Regular cardiac myocyte (primary cell): ENCODE measurements around the gene ZNF680. TPM values are rescaled to one million over a fixed set of nuclear protein-coding genes. Genes with fewer than 3 reads are reported as not detected.

Source experiments
- total RNA-seq: library from RNA; depleted of rRNA; stranded (reverse); fragments of >200 nt; gene quantifications from 2 replicates; pipeline ENCODE4 v1.2.3, GENCODE V29; 2014

Gene ZNF680
- 11.3 and 16.3 TPM in 2 replicates for total RNA-seq

DNA sequence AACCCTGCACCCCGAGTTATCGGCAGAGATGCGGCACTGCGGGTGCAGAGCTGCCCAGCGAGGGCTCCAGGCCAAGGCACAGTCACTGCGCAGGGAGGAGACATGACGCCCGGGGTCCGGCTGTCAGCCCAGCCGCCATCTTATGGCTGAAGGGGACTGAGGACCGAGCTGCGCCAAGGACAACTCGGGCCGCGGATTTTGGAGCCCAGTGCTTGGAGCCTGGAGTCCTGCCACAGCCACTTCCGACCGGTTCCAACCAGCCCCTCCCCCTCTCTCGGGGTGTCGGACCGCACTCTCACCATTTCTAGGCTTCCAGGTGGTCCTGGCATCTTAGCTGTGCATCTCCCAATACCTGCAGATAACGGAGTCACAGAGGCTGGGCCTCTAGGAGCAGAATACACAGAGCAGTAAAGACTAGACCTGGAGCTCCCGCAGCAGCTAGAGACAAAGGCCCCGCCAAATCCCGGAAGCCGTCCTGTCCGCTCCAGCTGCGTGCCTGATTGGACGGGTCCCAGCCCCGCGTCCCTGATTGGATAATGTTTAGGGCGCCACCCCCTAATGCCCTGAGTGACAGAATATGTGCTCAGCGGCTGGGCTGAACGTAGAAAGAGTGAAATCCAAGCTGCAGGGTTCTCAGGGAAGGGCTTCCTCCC lies at the start of gene ZNF680:
TSS of gene ZNF680 (minus strand) at position 446 of the 653 bp plus-strand sequence. CDS start at position 329, 117 bp downstream.

Other genes starting within 250 kb of the ZNF680 start
- gene ZNF736, start 249.1 kb downstream of the ZNF680 start, total RNA-seq: 10.7 and 13.0 TPM in 2 replicates
- 1.7 and 1.9 TPM in 2 replicates for gene ZNF107, start 103.1 kb upstream of the ZNF680 start, total RNA-seq
- 5.0 and 6.5 TPM in 2 replicates for gene ZNF138, start 231.4 kb upstream of the ZNF680 start, total RNA-seq